ENCODE data around the gene TEAD3. TPM values are rescaled to one million over a fixed set of nuclear protein-coding genes. Genes with fewer than 3 reads are reported as not detected.
"Not testable (repeated sequence)": the region's sequence is repeated elsewhere in the genome, so short reads cannot be mapped to it uniquely, and the experiment has no call there.

TEAD3 gene
- polyA plus RNA-seq, 3 donors: 38.2 to 42.8 (median 38.5) TPM

- peak; percentile 71 to 87 (median 86) for DNase-seq (ENCODE audit: low read depth in 3 of 3, low spot score in 2 of 3)
Observed at GRCh38 chr6:35452183-35453090, 44.4 kb downstream of the TEAD3 start, which contains the start of gene FANCE. TSS of gene FANCE (plus strand) at chr6:35452338. CDS start at chr6:35452546, 208 bp downstream.

GRCh38 chr6:35451354-35452182 is 45.3 kb downstream of the TEAD3 start:
- no peak for DNase-seq (ENCODE audit: low read depth in 3 of 3, low spot score in 2 of 3)

DNA sequence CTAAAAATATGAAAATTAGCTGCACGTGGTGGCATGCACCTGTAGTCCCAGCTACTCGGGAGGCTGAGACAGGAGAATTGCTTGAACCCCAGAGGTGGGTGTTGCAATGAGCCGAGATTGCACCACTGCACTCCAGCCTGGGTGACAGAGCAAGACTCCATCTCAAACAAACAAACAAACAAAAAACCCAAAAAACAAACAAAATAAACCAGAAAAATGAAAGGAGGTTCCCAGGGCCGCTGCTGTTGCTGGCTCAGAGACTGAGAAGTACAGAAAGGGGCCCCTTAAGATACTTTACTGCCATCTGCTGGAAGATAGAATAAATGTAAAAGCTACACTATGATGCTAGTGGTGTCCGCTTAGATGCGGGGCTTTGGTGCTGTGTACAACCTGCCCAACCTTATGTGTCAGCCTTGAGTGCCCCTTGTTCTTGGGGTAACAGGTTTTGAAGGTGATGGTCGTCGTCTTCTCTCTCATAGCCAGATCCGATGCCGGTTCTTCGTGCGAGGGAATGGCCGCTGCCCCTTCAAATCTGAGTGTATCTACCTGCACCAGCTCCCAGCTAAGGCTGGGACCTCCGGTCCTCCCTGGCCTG is 47.5 kb downstream of the TEAD3 start:
- DNase-seq (ENCODE audit: low read depth in 3 of 3, low spot score in 2 of 3): peak in 2 of 3 donors; percentile 48 to 56

- DNase-seq (ENCODE audit: low read depth in 3 of 3, low spot score in 2 of 3): no peak
Observed at GRCh38 chr6:35448191-35448590, 48.7 kb downstream of the TEAD3 start.

- DNase-seq (ENCODE audit: low read depth in 3 of 3, low spot score in 2 of 3): no peak
Observed at GRCh38 chr6:35445691-35446090, 51.2 kb downstream of the TEAD3 start.

DNA sequence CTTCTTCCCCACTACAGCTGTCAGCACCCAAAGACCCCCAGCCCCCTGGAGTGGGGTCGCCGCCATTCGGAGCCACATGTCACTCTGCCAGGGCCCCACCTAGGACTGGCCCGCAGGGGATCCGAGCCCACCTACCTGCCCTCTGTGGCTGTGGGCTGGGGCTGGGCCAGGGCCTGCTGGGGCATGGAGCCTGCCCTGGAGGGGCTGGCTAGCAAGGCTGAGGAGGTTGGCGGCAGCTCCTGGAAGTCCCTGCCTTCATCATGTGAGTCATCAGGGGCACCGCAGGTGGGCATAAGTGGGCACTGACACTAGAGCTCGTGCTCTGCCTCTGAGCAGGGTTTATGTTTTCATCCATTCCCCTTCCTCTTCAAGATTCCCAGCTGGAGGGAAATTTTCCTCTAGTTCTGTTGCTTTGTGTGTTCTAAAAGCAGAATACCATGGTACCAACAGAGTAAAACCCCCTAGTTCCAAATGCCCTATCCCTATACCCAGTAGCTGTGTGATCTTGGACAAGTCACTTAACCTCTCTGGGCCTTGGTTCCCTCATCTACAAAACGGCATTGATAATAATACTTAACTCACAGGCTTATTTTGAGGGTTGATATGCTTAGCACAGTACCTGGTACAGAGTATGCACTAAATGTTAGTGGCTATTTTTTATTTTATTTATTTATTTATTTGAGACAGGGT is 53.4 kb downstream of the TEAD3 start:
- DNase-seq (ENCODE audit: low read depth in 3 of 3, low spot score in 2 of 3): no peak

DNA sequence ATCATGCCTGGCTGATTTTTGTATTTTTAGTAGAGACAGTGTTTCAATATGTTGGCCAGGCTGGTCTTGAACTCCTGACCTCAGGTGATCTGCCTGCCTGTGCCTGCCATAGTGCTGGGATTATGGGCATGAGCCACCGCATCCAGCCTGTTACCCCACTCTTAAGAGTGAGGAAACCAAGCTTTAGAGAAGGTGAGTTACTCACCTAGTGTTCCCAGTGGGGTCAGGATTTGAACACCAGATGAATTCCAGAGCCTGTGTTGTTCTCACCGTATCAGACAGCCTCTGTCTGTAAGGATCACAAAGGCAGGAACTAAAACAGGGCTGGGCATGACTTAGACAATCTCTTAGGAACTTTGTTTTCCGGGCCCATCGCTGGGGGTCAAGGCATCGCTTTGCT is 54.2 kb downstream of the TEAD3 start:
- no peak for DNase-seq (ENCODE audit: low read depth in 3 of 3, low spot score in 2 of 3)

DNA sequence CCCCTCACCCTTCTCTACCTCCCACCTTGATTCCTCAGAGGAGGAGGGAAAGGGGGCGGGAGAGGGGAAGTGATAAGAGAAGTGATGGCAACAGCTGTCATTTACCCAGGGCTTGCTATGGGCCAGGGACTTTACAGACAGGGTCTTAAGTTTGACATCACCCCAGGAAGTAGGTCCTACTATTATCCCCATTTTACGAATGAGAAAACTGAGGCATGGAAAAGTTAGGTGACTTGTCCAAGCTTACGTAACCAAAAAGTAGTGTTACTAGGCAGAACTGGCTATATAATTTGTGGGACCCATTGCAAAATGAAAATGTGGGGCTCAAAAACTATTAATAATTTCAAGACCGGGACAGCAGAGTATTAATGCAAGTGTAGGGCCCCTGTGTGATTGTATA is 55.2 kb downstream of the TEAD3 start:
- no peak for DNase-seq (ENCODE audit: low read depth in 3 of 3, low spot score in 2 of 3)

- no peak for DNase-seq (ENCODE audit: low read depth in 3 of 3, low spot score in 2 of 3)
Observed at GRCh38 chr6:35441205-35441604, 55.7 kb downstream of the TEAD3 start.

DNA sequence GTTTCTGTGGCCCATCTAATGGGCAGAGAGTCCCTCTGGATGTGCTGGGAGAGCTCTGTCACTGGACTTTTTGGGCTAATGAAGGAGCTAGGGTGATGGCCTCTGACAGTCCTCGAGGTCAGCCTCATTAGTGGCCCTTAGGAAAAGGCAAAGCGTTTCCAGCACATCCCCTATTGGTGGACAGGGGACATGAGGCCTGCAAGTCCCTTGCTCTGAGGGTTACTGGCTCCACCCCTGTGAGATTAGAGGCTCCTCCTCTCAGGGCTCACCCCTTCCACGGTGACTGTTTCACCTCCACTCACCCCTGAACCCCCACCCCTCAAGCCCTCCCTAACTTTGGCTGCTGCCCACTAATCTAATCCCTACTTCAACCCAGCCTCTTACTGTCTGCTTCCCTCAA is 57.6 kb downstream of the TEAD3 start:
- DNase-seq (ENCODE audit: low read depth in 3 of 3, low spot score in 2 of 3): no peak

DNA sequence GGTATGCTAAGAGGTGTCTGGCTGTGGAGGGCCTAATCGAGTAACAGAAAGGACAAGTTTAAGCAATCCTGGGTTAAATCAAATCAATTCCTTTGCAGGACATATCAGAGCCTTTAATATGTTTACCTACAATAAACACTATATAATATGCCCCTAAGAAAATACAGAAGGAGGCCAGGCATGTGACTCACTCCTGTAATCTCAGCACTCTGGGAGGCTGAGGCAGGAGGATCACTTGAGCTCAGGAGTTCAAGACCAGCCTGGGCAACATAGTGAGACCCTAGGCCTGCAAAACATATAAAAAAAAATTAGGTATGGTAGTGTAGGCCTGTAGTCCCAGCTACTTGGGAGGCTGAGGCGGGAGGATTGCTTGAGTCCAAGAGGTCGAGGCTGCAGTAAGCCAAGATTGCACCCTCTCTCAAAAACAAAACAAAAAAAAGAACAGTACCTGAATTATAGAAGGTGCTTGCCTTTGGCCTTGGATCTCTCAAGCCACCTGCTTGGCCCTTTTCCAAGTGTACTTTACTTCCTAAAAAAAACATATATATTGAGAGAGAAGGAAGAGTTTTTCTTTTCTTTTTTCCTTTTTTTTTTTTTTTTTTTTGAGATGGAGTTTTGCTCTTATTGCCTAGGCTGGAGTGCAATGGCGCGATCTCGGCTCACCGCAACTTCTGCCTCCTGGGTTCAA is 58.4 kb downstream of the TEAD3 start:
- DNase-seq (ENCODE audit: low read depth in 3 of 3, low spot score in 2 of 3): not testable (repeated sequence)

DNA sequence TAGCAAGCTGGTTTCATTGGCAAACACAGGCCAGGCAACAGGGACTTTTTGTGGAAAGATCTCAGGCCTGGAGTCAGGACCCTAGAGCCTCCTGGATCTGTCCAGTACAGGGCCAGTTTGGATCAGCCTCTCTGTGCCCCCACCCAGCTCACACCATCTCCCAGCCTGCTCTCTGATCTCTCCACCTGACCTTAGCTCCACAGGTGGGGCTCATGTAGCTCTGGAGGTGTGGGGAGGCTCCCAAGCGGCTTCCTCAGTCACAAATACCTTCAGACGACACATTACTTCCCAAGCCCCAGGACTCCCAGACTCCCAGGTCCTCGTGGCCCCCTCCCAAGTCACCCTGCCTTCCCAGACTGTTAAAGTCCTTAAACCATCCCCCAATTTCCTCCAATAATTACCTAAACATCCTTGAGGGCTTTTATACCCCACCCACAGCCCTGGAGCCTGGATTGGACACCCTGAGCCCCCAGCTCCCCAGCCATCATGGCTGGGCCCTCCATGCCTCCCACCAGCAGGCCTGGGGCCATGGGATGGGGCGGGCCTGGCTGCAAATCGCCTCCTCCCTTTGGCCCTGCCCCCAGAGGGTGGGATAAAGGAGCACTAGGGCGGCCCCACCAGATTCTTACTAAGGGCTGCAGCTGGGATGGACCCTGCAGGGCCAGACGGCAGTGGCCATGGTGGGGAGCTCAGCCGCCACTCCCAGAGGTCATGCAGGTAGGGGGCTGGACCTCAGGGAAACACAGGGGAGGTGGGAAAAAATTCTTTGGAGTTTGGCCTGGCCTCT is 60.6 kb downstream of the TEAD3 start:
- DNase-seq (ENCODE audit: low read depth in 3 of 3, low spot score in 2 of 3): no peak

DNA sequence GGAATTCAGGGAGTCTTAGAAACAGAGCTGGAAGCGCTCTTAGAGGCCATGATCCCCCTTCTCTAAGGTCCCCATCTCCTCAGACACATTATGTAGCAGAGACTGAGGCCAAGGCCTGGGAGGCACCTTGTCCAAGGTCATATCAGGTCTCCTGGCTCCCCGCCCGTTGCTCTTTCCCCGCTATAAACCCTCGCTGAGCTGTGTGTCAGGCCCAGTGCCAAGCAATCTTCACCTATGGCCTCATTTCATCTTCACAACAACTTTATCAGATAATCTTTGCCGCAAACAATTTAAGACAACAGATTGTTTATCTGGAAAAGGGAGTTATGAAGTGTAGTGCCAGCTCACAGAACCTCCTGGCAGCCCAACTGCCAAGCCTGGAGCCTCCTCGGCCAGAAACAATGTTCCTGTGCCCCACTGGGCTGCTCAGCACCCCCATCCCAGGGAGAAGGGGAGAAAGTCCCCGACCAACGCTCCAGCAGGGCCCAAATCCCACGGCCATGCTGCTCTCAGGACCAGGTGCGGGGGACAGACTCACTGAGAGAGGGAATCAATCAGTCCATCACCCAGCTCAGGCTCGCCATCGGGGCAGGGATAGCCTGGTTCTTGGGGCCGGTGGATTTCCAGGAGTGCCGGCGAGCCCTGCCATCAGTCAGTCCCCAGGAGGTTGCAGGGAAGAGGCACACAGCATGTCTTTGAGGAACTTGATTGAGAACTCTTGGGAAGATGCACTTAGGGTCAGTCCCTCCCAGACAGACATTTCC is 61.6 kb downstream of the TEAD3 start:
- DNase-seq (ENCODE audit: low read depth in 3 of 3, low spot score in 2 of 3): no peak

DNA sequence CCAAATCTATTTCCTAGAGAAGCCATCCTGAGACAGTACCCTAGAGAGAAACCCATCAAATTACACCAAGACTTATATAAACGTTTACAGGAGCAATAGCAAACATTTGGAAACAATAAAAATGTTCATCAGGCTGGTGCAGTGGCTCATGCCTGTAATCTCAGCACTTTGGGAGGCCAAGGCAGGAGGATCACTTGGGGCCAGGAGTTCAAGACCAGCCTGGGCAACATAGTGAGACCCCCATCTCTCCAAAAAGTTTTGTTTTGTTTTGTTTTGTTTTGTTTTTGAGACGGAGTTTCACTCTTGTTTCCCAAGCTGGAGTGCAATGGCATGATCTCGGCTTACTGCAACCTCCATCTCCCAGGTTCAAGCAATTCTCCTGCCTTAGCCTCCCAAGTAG is 64.2 kb downstream of the TEAD3 start:
- DNase-seq (ENCODE audit: low read depth in 3 of 3, low spot score in 2 of 3): not testable (repeated sequence)

GRCh38 chr6:35432291-35432690 is 64.6 kb downstream of the TEAD3 start:
- DNase-seq (ENCODE audit: low read depth in 3 of 3, low spot score in 2 of 3): no peak

DNA sequence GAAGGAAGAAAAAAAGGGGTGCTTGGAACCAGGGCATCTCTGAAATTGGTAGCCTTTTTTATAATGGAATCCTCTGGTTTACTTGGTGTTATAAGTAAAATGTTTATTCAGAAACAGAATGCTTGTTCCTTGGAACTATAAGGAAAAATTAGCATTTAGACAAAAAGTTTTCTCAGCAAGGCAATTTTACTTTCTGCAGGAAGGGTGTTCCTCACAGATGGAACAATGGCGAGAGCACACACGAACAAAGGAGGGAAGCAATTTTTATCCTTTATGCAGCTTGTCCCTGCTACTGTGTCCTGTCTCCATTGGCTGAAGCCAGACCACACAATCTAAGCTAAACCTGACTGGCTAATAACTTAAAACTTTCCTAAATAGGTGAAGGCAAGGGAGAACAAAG is 67.4 kb downstream of the TEAD3 start:
- DNase-seq (ENCODE audit: low read depth in 3 of 3, low spot score in 2 of 3): no peak

DNA sequence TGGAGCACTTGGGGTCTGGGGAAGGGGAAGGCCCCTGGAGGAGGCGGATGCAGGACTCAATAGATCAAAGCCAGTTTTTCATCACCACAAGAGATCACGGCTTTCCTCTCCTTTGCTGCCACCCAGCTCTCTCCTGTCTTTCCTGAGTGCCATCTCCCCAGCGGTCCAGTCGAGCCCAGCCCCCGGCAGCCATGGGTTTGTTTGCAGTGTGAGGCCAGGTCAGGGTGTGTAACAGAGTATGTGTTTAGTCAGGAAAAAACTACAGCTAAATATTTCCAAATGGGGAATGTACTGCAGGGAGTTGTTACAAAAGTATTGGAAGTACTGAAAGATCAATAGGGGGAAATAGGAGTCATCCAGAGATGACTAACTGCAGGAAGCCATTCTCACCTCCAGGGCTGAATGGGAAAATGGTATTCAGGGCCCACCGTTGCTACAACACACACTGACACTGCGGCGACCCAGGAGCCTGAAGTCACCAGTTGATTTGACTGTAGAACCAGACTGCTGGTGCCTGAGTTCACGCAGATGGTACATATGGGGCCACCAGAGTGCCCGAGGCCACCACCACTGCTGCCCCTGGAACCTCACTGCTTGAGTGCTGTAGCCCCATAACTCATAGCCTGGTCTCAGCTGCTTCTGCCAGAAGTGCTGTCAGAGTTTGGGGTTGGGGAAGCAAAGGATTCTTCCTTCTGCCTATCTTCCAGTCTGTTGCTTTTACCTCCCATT is 68.3 kb downstream of the TEAD3 start:
- no peak for DNase-seq (ENCODE audit: low read depth in 3 of 3, low spot score in 2 of 3)

- DNase-seq (ENCODE audit: low read depth in 3 of 3, low spot score in 2 of 3): no peak
Observed at GRCh38 chr6:35427851-35428321, 69.0 kb downstream of the TEAD3 start.
